CD4-positive, alpha-beta T cell (primary cell): ENCODE data around the gene CATSPERE. TPM values are rescaled to one million over a fixed set of nuclear protein-coding genes. Genes with fewer than 3 reads are reported as not detected.

ENCODE experiments used
- ATAC-seq: fragments of 200-7000 bp; cut with Tn5 transposase; one replicate; pipeline ENCODE4 v1.10.0; 2022; ENCODE audit warnings: mild to moderate bottlenecking; ENCODE audit not compliant: poor library complexity
- CTCF ChIA-PET: fragments of 350-600 bp; sonication (Branson Sonifier 250); formaldehyde crosslinking; loops from one replicate; lab custom pipeline; 2021; ENCODE audit warnings: antibody characterized with exemption, inconsistent platforms; lab: Charles Lee
- POLR2A ChIA-PET: fragments of 350-600 bp; sonication (Branson Sonifier 250); formaldehyde crosslinking; loops from one replicate; lab custom pipeline; 2021; ENCODE audit warnings: antibody characterized with exemption, inconsistent platforms; lab: Charles Lee
- DNase-seq, 14 experiments: peaks; one replicate each; pipeline ENCODE4 v3.0.0-alpha.2; 2013 to 2020; ENCODE audit warnings: mixed read lengths in 2 of 14
- H3K27ac ChIP-seq, 2 donors: one replicate each; pipeline versions ENCODE4 v1.5.1 to v1.7.0; 2013; ENCODE audit warnings: low read length in 2 of 2, low read depth in 1 of 2, mild to moderate bottlenecking in 1 of 2
- H3K27me3 ChIP-seq, 2 experiments: 1 replicate in 1 of 2; 2 replicates in 1 of 2; pipeline versions ENCODE4 v1.6.1 to v1.7.0; 2013; ENCODE audit warnings: low read length in 2 of 2, control low read depth in 1 of 2, mild to moderate bottlenecking in 1 of 2, moderate library complexity in 1 of 2; ENCODE audit not compliant: insufficient read depth in 2 of 2, control insufficient read depth in 1 of 2
- H3K36me3 ChIP-seq: one replicate; pipeline ENCODE4 v1.6.1; 2013; ENCODE audit warnings: low read length, control low read depth; ENCODE audit not compliant: insufficient read depth
- H3K4me1 ChIP-seq: one replicate; pipeline ENCODE4 v1.6.1; 2013; ENCODE audit warnings: low read length, control low read depth; ENCODE audit not compliant: insufficient read depth
- H3K4me3 ChIP-seq: one replicate; pipeline ENCODE4 v1.5.1; 2013; ENCODE audit warnings: mild to moderate bottlenecking, low read length, moderate library complexity
- H3K9me3 ChIP-seq, 2 experiments: 1 replicate in 1 of 2; 2 replicates in 1 of 2; pipeline versions ENCODE4 v1.6.1 to v1.7.0; 2013; ENCODE audit warnings: low read length in 2 of 2, mild to moderate bottlenecking in 2 of 2, control low read depth in 1 of 2, moderate library complexity in 1 of 2; ENCODE audit not compliant: control insufficient read depth in 1 of 2, insufficient read depth in 1 of 2
- H3K27ac Mint-ChIP-seq: one replicate; pipeline ENCODE4 v1.8.0; 2020; ENCODE audit warnings: mixed read lengths
- H3K27me3 Mint-ChIP-seq: one replicate; pipeline ENCODE4 v1.8.0; 2021; ENCODE audit warnings: mixed read lengths
- H3K36me3 Mint-ChIP-seq: one replicate; pipeline ENCODE4 v1.8.0; 2021; ENCODE audit warnings: low read depth, mixed read lengths
- H3K4me1 Mint-ChIP-seq: one replicate; pipeline ENCODE4 v1.8.0; 2021; ENCODE audit warnings: low read depth, mixed read lengths
- H3K4me3 Mint-ChIP-seq: one replicate; pipeline ENCODE4 v1.8.0; 2020; ENCODE audit warnings: mild to moderate bottlenecking, mixed read lengths
- H3K9me3 Mint-ChIP-seq: one replicate; pipeline ENCODE4 v1.8.0; 2020; ENCODE audit warnings: mixed read lengths
- intact Hi-C, 2 experiments: fragments of 100-400 bp; cut with DNase I in 1 of 2; cut with micrococcal nuclease in 1 of 2; formaldehyde crosslinking; loops; one replicate each; pipeline versions ENCODE4 v1.15.1 to v1.9.0; 2023 to 2025; cut with DNase I, micrococcal nuclease
- total RNA-seq, 174 experiments: library from RNA in 2 of 174; stranded (reverse) in 2 of 174; gene quantifications; one replicate each; pipeline ENCODE4 v1.2.3 and lab custom pipeline; 2021 to 2026
- TF ChIP-seq, protein P1 (sequence below): fragments of 200-600 bp; IDR thresholded peaks from one replicate; pipeline ENCODE4 v1.8.0; 2022; ENCODE audit warnings: antibody characterized with exemption, mild to moderate bottlenecking

Gene CATSPERE
- total RNA-seq, 2 experiments from 2014 or later, result 0.91 to 1.4 TPM

DNA sequence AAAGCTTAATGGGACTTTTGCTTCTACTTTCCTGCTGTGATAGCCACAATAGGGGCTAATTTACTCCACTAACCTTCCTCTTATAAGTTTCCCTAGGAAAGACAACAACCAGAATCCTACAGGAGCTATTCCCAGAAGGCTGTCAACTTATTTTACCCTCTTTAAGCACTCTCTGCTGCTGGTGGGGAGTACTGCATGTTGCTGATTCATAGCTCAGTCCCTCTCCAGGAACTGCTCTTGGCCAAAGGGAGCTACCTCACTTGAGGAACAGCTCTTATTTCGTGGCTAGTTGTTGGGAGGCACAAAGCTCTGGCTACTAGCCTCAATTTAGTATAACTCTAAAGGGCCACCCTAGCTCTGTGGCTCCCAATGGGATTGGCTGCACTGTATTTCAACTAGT is 46.5 kb upstream of the CATSPERE start:
- Mint-ChIP-seq H3K4me3 (no peak overlapping the region), H3K4me1 (no peaks in the 10 kb centered on the region), H3K36me3 (peaks cover 98% of the 10 kb centered on the region), H3K27ac (no peak overlapping the region), H3K9me3 (no peaks in the 10 kb centered on the region), H3K27me3 (no peaks in the 10 kb centered on the region)
- TF ChIP-seq, protein P1, sequence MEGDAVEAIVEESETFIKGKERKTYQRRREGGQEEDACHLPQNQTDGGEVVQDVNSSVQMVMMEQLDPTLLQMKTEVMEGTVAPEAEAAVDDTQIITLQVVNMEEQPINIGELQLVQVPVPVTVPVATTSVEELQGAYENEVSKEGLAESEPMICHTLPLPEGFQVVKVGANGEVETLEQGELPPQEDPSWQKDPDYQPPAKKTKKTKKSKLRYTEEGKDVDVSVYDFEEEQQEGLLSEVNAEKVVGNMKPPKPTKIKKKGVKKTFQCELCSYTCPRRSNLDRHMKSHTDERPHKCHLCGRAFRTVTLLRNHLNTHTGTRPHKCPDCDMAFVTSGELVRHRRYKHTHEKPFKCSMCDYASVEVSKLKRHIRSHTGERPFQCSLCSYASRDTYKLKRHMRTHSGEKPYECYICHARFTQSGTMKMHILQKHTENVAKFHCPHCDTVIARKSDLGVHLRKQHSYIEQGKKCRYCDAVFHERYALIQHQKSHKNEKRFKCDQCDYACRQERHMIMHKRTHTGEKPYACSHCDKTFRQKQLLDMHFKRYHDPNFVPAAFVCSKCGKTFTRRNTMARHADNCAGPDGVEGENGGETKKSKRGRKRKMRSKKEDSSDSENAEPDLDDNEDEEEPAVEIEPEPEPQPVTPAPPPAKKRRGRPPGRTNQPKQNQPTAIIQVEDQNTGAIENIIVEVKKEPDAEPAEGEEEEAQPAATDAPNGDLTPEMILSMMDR, result no peak
- DNase-seq (no peak), ATAC-seq (no peak)
- Histone ChIP-seq H3K27ac (no peak overlapping the region), H3K4me1 (no peaks in the 10 kb centered on the region), H3K36me3 (peaks cover 97% of the 10 kb centered on the region), H3K27me3 (no peaks in the 10 kb centered on the region), H3K9me3 (no peaks in the 10 kb centered on the region), H3K4me3 (no peak overlapping the region)
- intact Hi-C loops, result no loop called here
- ChIA-PET CTCF (interaction anchor here (1.1 to 1.5 kb wide), 2 partner anchors 11 to 16 kb away, joined by 3 to 6 read pairs; no protein-coding TSS in a partner anchor), POLR2A (interaction anchor here (1.0 kb wide), 1 partner anchor 35 kb away, joined by 3 read pairs; no protein-coding TSS in a partner anchor)

DNA sequence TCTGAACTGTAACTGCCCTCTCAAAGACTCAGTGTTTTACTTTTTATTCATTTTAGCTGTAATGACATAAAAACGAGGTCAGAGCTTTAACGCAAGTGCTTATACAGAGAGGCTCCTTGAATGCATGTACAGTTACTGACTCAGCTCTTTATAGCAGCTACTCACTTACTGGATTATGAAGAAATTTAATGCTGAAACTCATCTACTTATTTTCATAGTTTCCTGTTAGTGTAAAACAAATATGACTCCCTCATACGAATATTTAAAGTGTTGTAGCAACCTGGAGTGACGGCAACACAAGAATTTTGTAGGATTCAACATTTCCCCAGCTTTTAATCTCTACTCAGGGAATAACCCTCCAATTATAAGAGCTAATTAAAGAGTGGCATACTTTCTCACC is 42.0 kb upstream of the CATSPERE start:
- H3K9me3 ChIP-seq, result no peaks in the 10 kb centered on the region
- Mint-ChIP-seq H3K4me1 (no peaks in the 10 kb centered on the region), H3K27ac (no peak overlapping the region), H3K9me3 (no peaks in the 10 kb centered on the region), H3K4me3 (no peak overlapping the region), H3K36me3 (peaks cover 96% of the 10 kb centered on the region), H3K27me3 (no peaks in the 10 kb centered on the region)
- no peak overlapping the region for H3K4me3 ChIP-seq
- ATAC-seq, result no peak
- no peaks in the 10 kb centered on the region for H3K27me3 ChIP-seq
- intact Hi-C loops, result no loop called here
- CTCF ChIA-PET, result interaction anchor here (0.8 to 1.2 kb wide), 2 partner anchors 8 to 119 kb away, joined by 3 read pairs; no protein-coding TSS in a partner anchor
- no peak overlapping the region for H3K27ac ChIP-seq
- DNase-seq, result no peak
- POLR2A ChIA-PET, result no interaction called here
- TF ChIP-seq, protein P1, result no peak
- no peaks in the 10 kb centered on the region for H3K4me1 ChIP-seq
- peaks cover 96% of the 10 kb centered on the region for H3K36me3 ChIP-seq

GRCh38 chr1:244422174-244422573 is 38.9 kb upstream of the CATSPERE start:
- Mint-ChIP-seq H3K36me3 (peaks cover 88% of the 10 kb centered on the region), H3K27ac (no peak overlapping the region), H3K4me1 (peaks cover 12% of the 10 kb centered on the region), H3K4me3 (no peak overlapping the region), H3K27me3 (no peaks in the 10 kb centered on the region), H3K9me3 (no peaks in the 10 kb centered on the region)
- Histone ChIP-seq H3K27me3 (no peaks in the 10 kb centered on the region), H3K36me3 (peaks cover 71% of the 10 kb centered on the region), H3K4me1 (no peaks in the 10 kb centered on the region), H3K27ac (no peak overlapping the region), H3K9me3 (no peaks in the 10 kb centered on the region), H3K4me3 (no peak overlapping the region)
- TF ChIP-seq, protein P1, result no peak
- intact Hi-C loops, result no loop called here
- ATAC-seq, result no peak
- ChIA-PET CTCF (no interaction called here), POLR2A (no interaction called here)
- DNase-seq, result no peak
